HepG2 (cell line): Measurements from ENCODE around the gene SMIM38. TPM values are rescaled to one million over a fixed set of nuclear protein-coding genes. Genes with fewer than 3 reads are reported as not detected.

Experiments used
- ARNT ChIP-seq: fragments of 450-650 bp; IDR thresholded peaks from 2 replicates; pipeline ENCODE4 v1.6.1; 2017
- GLMP ChIP-seq: sonication (generic); formaldehyde crosslinking; IDR thresholded peaks from 2 replicates; pipeline ENCODE4 v1.9.0; 2021; ENCODE audit warnings: missing genetic modification reagents, mild to moderate bottlenecking, borderline replicate concordance
- GRHL1 ChIP-seq: sonication (generic); formaldehyde crosslinking; conservative IDR thresholded peaks from 2 replicates; pipeline ENCODE4 v1.8.0; 2022; ENCODE audit warnings: missing genetic modification reagents
- GTF3A ChIP-seq: sonication (generic); formaldehyde crosslinking; conservative IDR thresholded peaks from 2 replicates; pipeline ENCODE4 v1.4.0; 2020; ENCODE audit warnings: mild to moderate bottlenecking, missing genetic modification reagents
- KDM3A ChIP-seq: IDR thresholded peaks from 2 replicates; pipeline ENCODE4 v1.6.1; 2018; ENCODE audit warnings: low read depth, missing compliant biosample characterization
- KLF6 ChIP-seq: IDR thresholded peaks from 2 replicates; pipeline ENCODE4 v1.8.0; 2016; ENCODE audit warnings: missing biosample characterization, missing genetic modification reagents
- NFE2L2 ChIP-seq: fragments of 150-350 bp; IDR thresholded peaks from 2 replicates; pipeline ENCODE4 v1.6.1; 2014; ENCODE audit warnings: low read length
- PLSCR1 ChIP-seq: sonication (generic); formaldehyde crosslinking; IDR thresholded peaks from 2 replicates; pipeline ENCODE4 v1.5.0; 2020; ENCODE audit warnings: missing genetic modification reagents, mild to moderate bottlenecking, borderline replicate concordance
- ZNF160 ChIP-seq: sonication (generic); formaldehyde crosslinking; IDR thresholded peaks from 2 replicates; pipeline ENCODE4 v1.8.0; 2022; ENCODE audit warnings: mild to moderate bottlenecking, inconsistent platforms, missing genetic modification reagents
- ZNF18 ChIP-seq: sonication (generic); formaldehyde crosslinking; IDR thresholded peaks from 2 replicates; pipeline ENCODE4 v1.8.0; 2022; ENCODE audit warnings: mild to moderate bottlenecking, missing genetic modification reagents; ENCODE audit not compliant: insufficient replicate concordance
- ZNF20 ChIP-seq: sonication (generic); formaldehyde crosslinking; IDR thresholded peaks from 2 replicates; pipeline ENCODE4 v1.4.0; 2020; ENCODE audit warnings: mild to moderate bottlenecking, moderate library complexity, missing genetic modification reagents
- ZNF281 ChIP-seq: sonication (generic); formaldehyde crosslinking; IDR thresholded peaks from 2 replicates; pipeline ENCODE4 v1.4.0; 2020; ENCODE audit warnings: missing genetic modification reagents, borderline replicate concordance
- ZNF3 ChIP-seq: IDR thresholded peaks from 2 replicates; pipeline ENCODE4 v1.7.0; 2017; ENCODE audit warnings: inconsistent platforms
- ZNF781 ChIP-seq: sonication (generic); formaldehyde crosslinking; IDR thresholded peaks from 2 replicates; pipeline ENCODE4 v1.5.1; 2020; ENCODE audit warnings: borderline replicate concordance, mild to moderate bottlenecking, missing genetic modification reagents; ENCODE audit errors: not compliant biosample characterization
- ZNF792 ChIP-seq: IDR thresholded peaks from 2 replicates; pipeline ENCODE4 v1.6.1; 2016
- ZNF850 ChIP-seq: sonication (generic); formaldehyde crosslinking; conservative IDR thresholded peaks from 2 replicates; pipeline ENCODE4 v1.9.0; 2021; ENCODE audit warnings: mild to moderate bottlenecking, missing genetic modification reagents
- polyA plus RNA-seq, 8 experiments: library from polyadenylated mRNA; depleted of rRNA in 3 of 8; stranded (reverse) in 7 of 8; unstranded in 1 of 8; fragments of >200 nt; fragmentation: Illumina TruSeq in 4 of 8; extraction: Trizol in 4 of 8; gene quantifications; 2 replicates each; pipeline versions ENCODE4 v1.2.1 to v1.2.3, GENCODE V29; 2011 to 2016; ENCODE audit warnings: low read depth in 4 of 8, missing spikeins in 1 of 8, mixed read lengths in 1 of 8; ENCODE audit not compliant: insufficient read depth in 1 of 8
- total RNA-seq, 5 experiments: library from RNA; depleted of rRNA; stranded (reverse); fragments of >200 nt; fragmentation: Illumina TruSeq; extraction: Trizol; gene quantifications; 2 replicates each; pipeline ENCODE4 v1.2.3, GENCODE V29; 2016; ENCODE audit warnings: low read depth in 1 of 5
- TF ChIP-seq, protein P1 (sequence below): sonication (generic); formaldehyde crosslinking; IDR thresholded peaks from 2 replicates; pipeline ENCODE4 v1.4.0; 2020; ENCODE audit warnings: mild to moderate bottlenecking, low read depth, missing genetic modification reagents
- TF ChIP-seq, protein P2 (sequence below): sonication (generic); formaldehyde crosslinking; IDR thresholded peaks from 2 replicates; pipeline ENCODE4 v1.4.0; 2020; ENCODE audit warnings: missing genetic modification reagents; ENCODE audit errors: not compliant biosample characterization

Gene SMIM38
- total and polyA plus RNA-seq, 2 of the 13 experiments (the other 11 are each of a cell fraction or from before 2014, with no cell fraction given), result 0.30 to 0.40 TPM

DNA sequence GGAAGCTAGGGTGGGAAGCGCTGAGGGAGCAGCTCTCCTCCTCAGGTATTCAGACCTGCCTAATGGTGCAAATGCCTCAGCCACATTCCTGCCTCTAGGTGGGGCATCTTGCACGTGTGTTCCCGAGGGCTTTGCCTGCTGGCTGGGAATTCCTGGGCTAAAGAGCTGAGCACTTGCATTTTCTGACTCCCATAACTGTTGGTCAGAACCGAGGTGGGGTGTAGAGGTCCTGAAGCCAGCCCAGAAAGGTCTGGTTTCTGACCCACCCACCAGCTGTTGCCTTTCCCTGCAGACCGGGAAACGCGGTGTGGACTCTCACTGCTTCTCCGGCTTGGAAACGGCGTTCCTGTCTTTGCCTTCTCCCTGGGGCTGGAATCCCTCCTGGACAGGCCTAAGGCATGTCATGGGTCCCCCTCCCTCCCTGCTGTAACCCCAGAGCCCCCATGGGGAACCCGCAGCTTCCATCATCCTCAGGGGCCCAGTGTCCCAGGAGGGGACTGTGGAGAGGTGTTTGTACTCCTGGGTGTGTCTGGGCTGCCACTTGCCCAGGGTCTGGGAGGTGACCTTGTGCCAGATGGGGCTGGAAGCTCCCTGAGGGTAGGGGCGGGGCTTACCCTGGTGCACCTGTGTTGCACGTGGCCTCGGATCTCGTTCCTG, 24.0 kb upstream of the SMIM38 start (continued):
- TF ChIP-seq, protein P1, sequence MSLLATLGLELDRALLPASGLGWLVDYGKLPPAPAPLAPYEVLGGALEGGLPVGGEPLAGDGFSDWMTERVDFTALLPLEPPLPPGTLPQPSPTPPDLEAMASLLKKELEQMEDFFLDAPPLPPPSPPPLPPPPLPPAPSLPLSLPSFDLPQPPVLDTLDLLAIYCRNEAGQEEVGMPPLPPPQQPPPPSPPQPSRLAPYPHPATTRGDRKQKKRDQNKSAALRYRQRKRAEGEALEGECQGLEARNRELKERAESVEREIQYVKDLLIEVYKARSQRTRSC (CRISPR knock-in tag), result no peak
- TF ChIP-seq ZNF3 (CRISPR knock-in tag) (no peak), ZNF781 (CRISPR knock-in tag) (no peak), GRHL1 (CRISPR knock-in tag) (no peak), ZNF18 (CRISPR knock-in tag) (no peak), KDM3A (peak; percentile 57; the same call in 1 of the 2 replicates), ZNF160 (CRISPR knock-in tag) (no peak), GTF3A (CRISPR knock-in tag) (no peak), PLSCR1 (no peak), ARNT (no peak), ZNF20 (no peak), ZNF792 (CRISPR knock-in tag) (0 out of 2 replicates have a peak, but pooled peaks have one; percentile 30), NFE2L2 (no peak), ZNF850 (CRISPR knock-in tag) (no peak), GLMP (CRISPR knock-in tag) (no peak), ZNF281 (CRISPR knock-in tag) (no peak), KLF6 (CRISPR knock-in tag) (no peak)
- TF ChIP-seq, protein P2, sequence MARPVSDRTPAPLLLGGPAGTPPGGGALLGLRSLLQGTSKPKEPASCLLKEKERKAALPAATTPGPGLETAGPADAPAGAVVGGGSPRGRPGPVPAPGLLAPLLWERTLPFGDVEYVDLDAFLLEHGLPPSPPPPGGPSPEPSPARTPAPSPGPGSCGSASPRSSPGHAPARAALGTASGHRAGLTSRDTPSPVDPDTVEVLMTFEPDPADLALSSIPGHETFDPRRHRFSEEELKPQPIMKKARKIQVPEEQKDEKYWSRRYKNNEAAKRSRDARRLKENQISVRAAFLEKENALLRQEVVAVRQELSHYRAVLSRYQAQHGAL (CRISPR knock-in tag), result no peak
